Liver (tissue), 9 donors: ENCODE results near the gene RBM42. TPM values are rescaled to one million over a fixed set of nuclear protein-coding genes. Genes with fewer than 3 reads are reported as not detected.

ENCODE experiments used
- DNase-seq: peaks from one replicate; pipeline ENCODE4 v3.0.0-alpha.2; 2017; ENCODE audit warnings: low spot score
- H3K27ac ChIP-seq, 2 donors: one replicate each; pipeline ENCODE4 v1.7.0; 2013; ENCODE audit warnings: inconsistent platforms in 2 of 2, low read length in 2 of 2, control low read depth in 1 of 2, low read depth in 1 of 2, mild to moderate bottlenecking in 1 of 2
- H3K27me3 ChIP-seq, 4 donors: one replicate each; pipeline versions ENCODE4 v1.6.1 to v1.7.0; 2013; ENCODE audit warnings: low read length in 3 of 4, inconsistent platforms in 1 of 4, mild to moderate bottlenecking in 1 of 4, moderate library complexity in 1 of 4; ENCODE audit not compliant: control insufficient read depth in 4 of 4, insufficient read depth in 4 of 4
- H3K36me3 ChIP-seq, 4 donors: one replicate each; pipeline versions ENCODE4 v1.6.1 to v1.7.0; 2013; ENCODE audit warnings: low read length in 3 of 4, mild to moderate bottlenecking in 3 of 4, low read depth in 1 of 4, moderate library complexity in 1 of 4; ENCODE audit not compliant: control insufficient read depth in 4 of 4, insufficient read depth in 3 of 4
- H3K4me1 ChIP-seq, 4 donors: one replicate each; pipeline versions ENCODE4 v1.6.1 to v1.7.0; 2013; ENCODE audit warnings: low read length in 3 of 4, mild to moderate bottlenecking in 3 of 4, moderate library complexity in 1 of 4; ENCODE audit not compliant: control insufficient read depth in 4 of 4, insufficient read depth in 4 of 4
- H3K4me3 ChIP-seq, 3 donors: one replicate each; pipeline versions ENCODE4 v1.6.1 to v1.7.0; 2013; ENCODE audit warnings: low read length in 3 of 3, control low read depth in 1 of 3, low read depth in 1 of 3, mild to moderate bottlenecking in 1 of 3
- H3K9ac ChIP-seq, 2 donors: one replicate each; pipeline ENCODE4 v1.7.0; 2013; ENCODE audit warnings: low read length in 2 of 2, mild to moderate bottlenecking in 2 of 2, moderate library complexity in 2 of 2, control low read depth in 1 of 2, low read depth in 1 of 2
- H3K9me3 ChIP-seq, 4 donors: one replicate each; pipeline versions ENCODE4 v1.6.1 to v1.7.0; 2013; ENCODE audit warnings: low read length in 3 of 4; ENCODE audit not compliant: control insufficient read depth in 4 of 4
- CTCF ChIP-seq: fragments of 150-350 bp; IDR thresholded peaks from 2 replicates; pipeline ENCODE4 v1.5.1; 2017; ENCODE audit warnings: improper control_type of control experiment, low read depth, low read length; ENCODE audit not compliant: missing input control
- EGR1 ChIP-seq, 2 donors: IDR thresholded peaks; 2 replicates each; pipeline ENCODE4 v1.6.1; 2016 to 2018; ENCODE audit warnings: antibody characterized with exemption in 2 of 2, low read depth in 2 of 2
- FOXA1 ChIP-seq: IDR thresholded peaks from 2 replicates; pipeline ENCODE4 v1.6.1; 2016; ENCODE audit warnings: antibody characterized with exemption
- GABPA ChIP-seq, 2 donors: IDR thresholded peaks in 1 of 2; conservative IDR thresholded peaks in 1 of 2; 2 replicates each; pipeline ENCODE4 v1.6.1; 2016; ENCODE audit warnings: antibody characterized with exemption in 2 of 2, mild to moderate bottlenecking in 1 of 2, moderate library complexity in 1 of 2
- HNF4G ChIP-seq: IDR thresholded peaks from 2 replicates; pipeline ENCODE4 v1.6.1; 2016; ENCODE audit warnings: antibody characterized with exemption
- JUND ChIP-seq, 2 donors: IDR thresholded peaks; 2 replicates each; pipeline ENCODE4 v1.6.1; 2016; ENCODE audit warnings: antibody characterized with exemption in 2 of 2
- REST ChIP-seq: IDR thresholded peaks from 2 replicates; pipeline ENCODE4 v1.6.1; 2016; ENCODE audit warnings: antibody characterized with exemption, mild to moderate bottlenecking
- SP1 ChIP-seq: IDR thresholded peaks from 2 replicates; pipeline ENCODE4 v1.6.1; 2018; ENCODE audit warnings: antibody characterized with exemption, mild to moderate bottlenecking
- TAF1 ChIP-seq: conservative IDR thresholded peaks from 2 replicates; pipeline ENCODE4 v1.6.1; 2016; ENCODE audit warnings: antibody characterized with exemption, mild to moderate bottlenecking
- ZBTB33 ChIP-seq: IDR thresholded peaks from 2 replicates; pipeline ENCODE4 v1.6.1; 2016; ENCODE audit warnings: antibody characterized with exemption
- WGBS: extraction: QIAGEN DNeasy Blood & Tissue Kit; methylation state at CpG from one replicate; pipeline ENCODE4 v1.1.7; 2013; 5-methylcytosine and 5-hydroxymethylcytosine counted together
- polyA plus RNA-seq, 2 donors: library from polyadenylated mRNA; stranded (reverse) in 1 of 2; unstranded in 1 of 2; fragments of 200-250 nt in 1 of 2; fragments of >200 nt in 1 of 2; fragmentation: Nextera tagmentation in 1 of 2; extraction: Ambion mirVana in 1 of 2; gene quantifications; one replicate each; pipeline versions ENCODE4 v1.2.1 to v1.2.3, GENCODE V29; 2013 to 2015
- total RNA-seq, 2 donors: library from RNA; depleted of rRNA; stranded (reverse); fragments of >200 nt; gene quantifications; one replicate each; pipeline ENCODE4 v1.2.3, GENCODE V29; 2014
- donor health status: healthy.
- donor health status: healthy.
- donor health status: healthy.
- donor health status: healthy.
- donor health status: healthy.

Gene RBM42
- total and polyA plus RNA-seq, 4 donors, result 17.8 to 34.7 (median 20.1) TPM

- Histone ChIP-seq H3K9me3 (peaks cover 0 to 2% (median 0%) of the 10 kb centered on the region in 4 donors), H3K4me1 (peaks cover 0 to 13% (median 9%) of the 10 kb centered on the region in 4 donors), H3K4me3 (no peak overlapping the region), H3K27ac (no peak overlapping the region), H3K36me3 (no peaks in the 10 kb centered on the region), H3K9ac (no peak overlapping the region), H3K27me3 (no peaks in the 10 kb centered on the region)
- 67% methylated on average over 6 of the region's 6 CpGs for WGBS
- no peak for DNase-seq
- no peak for TF ChIP-seq GABPA (IDR thresholded peaks at IDR 0.05 in 1 of 2, conservative IDR thresholded peaks at IDR 0.05 in 1 of 2)
- TF ChIP-seq EGR1 (IDR thresholded peaks at IDR 0.05; ENCODE audit: low read depth in 2 of 2), result no peak
- TF ChIP-seq ZBTB33, result no peak
- no peak for TF ChIP-seq CTCF
- no peak for TF ChIP-seq HNF4G
- no peak for TF ChIP-seq REST
- no peak for TF ChIP-seq JUND (IDR thresholded peaks at IDR 0.05)
Observed at GRCh38 chr19:35609851-35610353, 18.9 kb upstream of the RBM42 start.

GRCh38 chr19:35612224-35612558 is 16.6 kb upstream of the RBM42 start:
- no peak for TF ChIP-seq TAF1
- no peak for TF ChIP-seq HNF4G
- no peak for TF ChIP-seq SP1
- TF ChIP-seq EGR1 (IDR thresholded peaks at IDR 0.05; ENCODE audit: low read depth in 2 of 2), result no peak
- TF ChIP-seq ZBTB33, result no peak
- TF ChIP-seq FOXA1, result no peak
- no peak overlapping the region for H3K27ac ChIP-seq
- peaks cover 0 to 4% (median 0%) of the 10 kb centered on the region in 4 donors for H3K36me3 ChIP-seq
- DNase-seq, result no peak
- peak overlapping the region in 2 of 3 donors; percentile 68 to 82 for H3K4me3 ChIP-seq
- peaks cover 0 to 2% (median 0%) of the 10 kb centered on the region in 4 donors for H3K9me3 ChIP-seq
- no peaks in the 10 kb centered on the region for H3K27me3 ChIP-seq
- H3K9ac ChIP-seq, result no peak overlapping the region
- H3K4me1 ChIP-seq, result peaks cover 0 to 13% (median 9%) of the 10 kb centered on the region in 4 donors
- WGBS, result 35% methylated on average over 9 of the region's 9 CpGs
